Measurements from ENCODE around the gene HMX1.

The HMX1 gene

DNA sequence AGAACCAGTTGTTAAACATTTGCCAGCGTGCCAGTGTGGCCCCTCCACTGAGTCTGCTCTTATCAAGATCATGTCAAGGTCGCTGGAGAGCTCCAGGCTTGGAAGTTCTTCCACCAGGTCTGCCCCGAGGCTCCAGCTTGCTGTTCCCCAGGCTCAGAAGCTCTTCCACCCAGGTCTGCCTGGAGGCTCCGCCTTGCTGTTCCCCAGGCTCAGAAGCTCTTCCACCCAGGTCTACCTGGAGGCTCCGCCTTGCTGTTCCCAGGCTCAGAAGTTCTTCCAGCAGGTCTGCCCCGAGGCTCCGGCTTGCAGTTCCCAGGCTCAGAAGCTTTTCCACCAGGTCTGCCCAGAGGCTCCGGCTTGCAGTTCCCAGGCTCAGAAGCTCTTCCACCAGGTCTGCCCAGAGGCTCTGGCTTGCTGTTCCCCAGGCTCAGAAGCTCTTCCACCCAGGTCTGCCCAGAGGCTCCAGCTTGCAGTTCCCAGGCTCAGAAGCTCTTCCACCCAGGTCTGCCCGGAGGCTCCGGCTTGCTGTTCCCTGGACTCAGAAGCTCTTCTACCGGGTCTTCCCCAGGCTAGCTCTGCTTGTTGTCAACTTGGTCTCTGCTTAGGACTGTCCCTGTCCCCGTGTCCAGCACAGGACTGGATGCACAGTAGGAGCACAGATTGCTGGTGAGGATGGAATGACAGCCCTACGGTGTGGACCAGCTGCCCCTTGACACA, 54.4 kb downstream of the HMX1 start:
- no peak for DNase-seq
